OCI-LY1 (cell line): ENCODE data around the gene FBXO47.
A peak's percentile ranks its signal among the peaks of the same experiment; 100 is the strongest.

Experiments used
- H2AFZ ChIP-seq: fragments of 200-600 bp; sonication (generic), shearing (Covaris generic); 2 replicates; pipeline ENCODE4 v1.6.0; 2014; ENCODE audit warnings: antibody characterized with exemption, mild to moderate bottlenecking, low read length
- H3F3A ChIP-seq: fragments of 200-600 bp; sonication (generic), shearing (Covaris generic); 2 replicates; pipeline ENCODE4 v1.6.0; 2014; ENCODE audit warnings: mild to moderate bottlenecking, antibody characterized with exemption, low read length, moderate library complexity; ENCODE audit not compliant: insufficient read depth
- H3K27ac ChIP-seq: fragments of 200-600 bp; sonication (generic); 2 replicates; pipeline ENCODE4 v1.5.1; 2014; ENCODE audit warnings: low read length, mixed run types, mild to moderate bottlenecking, low read depth; ENCODE audit not compliant: poor library complexity, severe bottlenecking
- H3K27me3 ChIP-seq: fragments of 200-600 bp; sonication (generic); 2 replicates; pipeline ENCODE4 v1.6.0; 2014; ENCODE audit warnings: antibody characterized with exemption, mild to moderate bottlenecking, low read length, moderate library complexity; ENCODE audit not compliant: insufficient read depth
- H3K36me3 ChIP-seq: fragments of 200-600 bp; sonication (generic); 2 replicates; pipeline ENCODE4 v1.6.1; 2014; ENCODE audit warnings: mild to moderate bottlenecking, antibody characterized with exemption, low read length, moderate library complexity, mixed read lengths; ENCODE audit not compliant: insufficient read depth
- H3K4me1 ChIP-seq: fragments of 200-600 bp; sonication (generic); 2 replicates; pipeline ENCODE4 v1.5.1; 2014; ENCODE audit warnings: mild to moderate bottlenecking, low read length, moderate library complexity; ENCODE audit not compliant: insufficient read depth, severe bottlenecking
- H3K4me2 ChIP-seq: fragments of 200-600 bp; sonication (generic), shearing (Covaris generic); 2 replicates; pipeline ENCODE4 v1.6.1; 2014; ENCODE audit warnings: low read length
- H3K4me3 ChIP-seq: fragments of 200-600 bp; sonication (generic); 2 replicates; pipeline ENCODE4 v1.5.1; 2014; ENCODE audit warnings: low read length, low read depth, mild to moderate bottlenecking, mixed read lengths; ENCODE audit not compliant: poor library complexity, severe bottlenecking
- H3K79me2 ChIP-seq: fragments of 200-600 bp; shearing (Covaris generic); 2 replicates; pipeline ENCODE4 v1.6.1; 2016; ENCODE audit warnings: mixed run types, low read length, mixed read lengths; ENCODE audit not compliant: insufficient read depth
- H3K9ac ChIP-seq: fragments of 200-600 bp; sonication (generic), shearing (Covaris generic); 2 replicates; pipeline ENCODE4 v1.6.1; 2014; ENCODE audit warnings: mild to moderate bottlenecking, low read length, mixed read lengths
- H3K9me2 ChIP-seq: fragments of 200-600 bp; sonication (generic), shearing (Covaris generic); 2 replicates; pipeline ENCODE4 v1.6.1; 2014; ENCODE audit warnings: low read depth, mild to moderate bottlenecking, low read length, mixed read lengths
- H3K9me3 ChIP-seq: fragments of 200-600 bp; shearing (Covaris generic); 2 replicates; pipeline ENCODE4 v1.6.1; 2014; ENCODE audit warnings: low read length, mixed read lengths
- H4K20me1 ChIP-seq: fragments of 200-600 bp; sonication (generic), shearing (Covaris generic); 2 replicates; pipeline ENCODE4 v1.6.0; 2016; ENCODE audit warnings: mild to moderate bottlenecking, low read length; ENCODE audit not compliant: insufficient read depth
- CTCF ChIP-seq: fragments of 200-600 bp; sonication (generic), shearing (Covaris generic); IDR thresholded peaks from 2 replicates; pipeline ENCODE4 v1.5.1; 2017; ENCODE audit warnings: mild to moderate bottlenecking, antibody characterized with exemption, low read length, moderate library complexity, mixed read lengths
- EZH2 ChIP-seq: fragments of 200-600 bp; sonication (generic), shearing (Covaris generic); IDR thresholded peaks from 2 replicates; pipeline ENCODE4 v1.8.0; 2017; ENCODE audit warnings: borderline replicate concordance, mixed run types, mild to moderate bottlenecking, antibody characterized with exemption, low read length, moderate library complexity, mixed read lengths

FBXO47 gene

DNA sequence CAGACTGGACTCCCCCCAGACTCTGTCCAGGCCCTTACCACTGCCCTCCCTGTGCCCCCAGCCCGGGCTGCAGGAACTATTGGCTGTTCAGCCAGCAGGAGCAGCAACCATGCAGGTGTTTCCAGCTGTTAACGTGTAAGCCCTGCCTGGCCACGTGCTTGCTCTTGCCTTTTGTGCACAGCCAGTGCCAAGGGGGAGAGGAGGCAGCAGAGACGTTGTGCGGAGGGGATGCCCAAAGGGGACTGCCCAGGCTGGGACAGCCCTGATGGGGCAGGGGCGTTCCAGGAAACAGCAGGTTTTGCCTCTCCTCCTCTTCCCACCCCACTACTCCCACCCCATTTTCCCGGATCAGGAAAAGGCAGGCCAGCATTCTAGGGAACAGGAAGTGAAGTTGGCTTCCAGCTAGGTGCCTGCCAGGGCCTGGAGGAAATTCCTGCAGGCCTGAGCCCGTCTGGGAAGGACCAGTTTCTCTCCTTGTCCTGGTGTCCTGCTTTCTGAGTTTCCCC lies 58.5 kb downstream of the FBXO47 start:
- Histone ChIP-seq H3K9me2 (no peaks in the 10 kb centered on the region), H3K4me2 (peak overlapping the region; percentile 3; the same call in 1 of the 2 replicates), H3K4me1 (peaks cover 40% of the 10 kb centered on the region), H3K36me3 (peaks cover 27% of the 10 kb centered on the region), H3K9ac (peak overlapping the region; percentile 6; the same call in 1 of the 2 replicates), H3K27me3 (no peaks in the 10 kb centered on the region), H2AFZ (no peak overlapping the region), H3K9me3 (no peaks in the 10 kb centered on the region), H3F3A (no peaks in the 10 kb centered on the region), H4K20me1 (no peaks in the 10 kb centered on the region), H3K27ac (peak overlapping the region; percentile 53), H3K4me3 (no peak overlapping the region), H3K79me2 (no peaks in the 10 kb centered on the region)
- no peak for TF ChIP-seq CTCF
- TF ChIP-seq EZH2, result no peak

DNA sequence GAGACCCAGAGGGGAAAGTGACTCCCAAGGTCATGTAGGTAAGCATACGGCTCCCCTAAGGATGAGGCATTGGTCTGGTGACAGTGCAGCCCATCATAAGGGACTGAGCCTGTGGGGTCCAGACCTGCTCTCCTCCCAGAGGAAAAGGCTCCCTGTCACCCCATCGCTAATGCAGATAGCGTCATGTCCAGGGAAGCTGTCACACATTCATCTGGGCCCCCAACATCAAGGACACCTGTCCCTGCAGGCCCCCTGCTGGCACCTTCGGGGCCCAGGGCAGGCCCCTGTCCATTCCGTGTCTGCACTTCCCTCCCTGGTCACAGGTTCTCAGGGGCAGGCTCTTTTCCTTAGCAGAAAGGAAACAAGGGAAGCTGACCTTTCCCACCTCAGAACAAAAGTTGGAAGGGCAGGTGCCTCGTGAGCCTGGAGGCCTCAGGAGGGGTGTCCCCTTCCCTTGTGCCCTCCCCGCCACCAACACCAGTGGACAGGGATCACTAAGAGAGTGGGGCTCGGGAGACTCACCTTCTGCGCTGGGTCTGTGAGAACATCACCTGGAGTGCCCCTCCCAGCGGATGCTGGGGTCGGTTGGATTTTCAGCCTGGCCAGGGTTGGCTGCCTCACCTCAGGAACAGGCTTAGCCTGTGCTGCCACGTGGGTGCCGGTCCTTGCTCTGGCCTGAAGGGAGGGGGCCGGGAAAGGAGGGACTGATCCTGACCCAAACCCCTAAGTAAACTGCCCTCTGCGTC lies 59.1 kb downstream of the FBXO47 start:
- H3K9me2 ChIP-seq, result no peaks in the 10 kb centered on the region
- TF ChIP-seq CTCF (0 out of 2 replicates have a peak, but pooled peaks have one; percentile 13), EZH2 (no peak)
- H3K9me3 ChIP-seq, result no peaks in the 10 kb centered on the region
- no peaks in the 10 kb centered on the region for H4K20me1 ChIP-seq
- peak overlapping the region; percentile 3; the same call in 1 of the 2 replicates for H3K4me2 ChIP-seq
- H3K79me2 ChIP-seq, result no peaks in the 10 kb centered on the region
- H3K4me1 ChIP-seq, result peaks cover 40% of the 10 kb centered on the region
- peak overlapping the region; percentile 67 for H3K27ac ChIP-seq
- peak overlapping the region; percentile 6; the same call in 1 of the 2 replicates for H3K9ac ChIP-seq
- no peaks in the 10 kb centered on the region for H3F3A ChIP-seq
- H3K4me3 ChIP-seq, result no peak overlapping the region
- peaks cover 33% of the 10 kb centered on the region for H3K36me3 ChIP-seq
- H3K27me3 ChIP-seq, result no peaks in the 10 kb centered on the region
- H2AFZ ChIP-seq, result no peak overlapping the region

DNA sequence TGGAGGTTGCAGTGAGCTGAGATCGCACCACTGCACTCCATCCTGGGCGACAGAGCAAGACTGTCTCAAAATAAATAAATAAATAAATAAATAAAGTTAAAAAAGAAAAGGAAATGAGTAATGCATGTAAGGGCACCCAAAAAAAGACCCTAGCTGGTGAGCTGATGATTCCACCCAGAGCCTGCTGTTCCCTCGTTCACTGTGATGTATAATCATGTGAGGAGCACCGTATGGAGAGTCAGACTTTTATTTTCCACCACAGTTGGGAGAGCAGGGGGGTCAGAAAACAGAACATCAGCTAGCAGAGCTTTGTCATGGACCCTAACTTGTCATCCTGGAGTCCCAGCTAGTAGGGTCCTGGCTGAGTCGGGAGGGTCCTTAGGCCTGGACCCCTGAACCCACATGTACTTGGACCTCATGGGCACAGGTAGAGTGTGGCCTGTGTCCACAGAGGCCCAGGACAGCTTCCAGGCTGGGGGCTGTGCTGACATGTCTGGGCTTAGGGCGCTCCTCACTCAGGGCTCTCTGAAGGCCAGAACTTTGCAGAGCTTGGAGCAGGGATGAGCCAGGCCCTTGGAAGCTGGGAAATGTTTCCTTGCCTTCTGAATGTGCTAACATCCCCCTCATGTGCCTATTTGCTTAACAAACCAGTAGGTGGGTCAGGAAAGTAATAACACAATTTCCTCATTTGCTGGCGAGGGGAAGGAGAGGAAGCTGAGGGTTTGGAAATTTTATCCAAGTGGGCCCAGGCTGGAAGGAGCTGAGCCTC lies 60.6 kb downstream of the FBXO47 start:
- no peaks in the 10 kb centered on the region for H3K9me3 ChIP-seq
- H4K20me1 ChIP-seq, result no peaks in the 10 kb centered on the region
- H2AFZ ChIP-seq, result no peak overlapping the region
- H3K4me1 ChIP-seq, result peaks cover 40% of the 10 kb centered on the region
- H3K79me2 ChIP-seq, result no peaks in the 10 kb centered on the region
- H3K4me2 ChIP-seq, result no peak overlapping the region
- H3F3A ChIP-seq, result no peaks in the 10 kb centered on the region
- no peak overlapping the region for H3K4me3 ChIP-seq
- peak overlapping the region; percentile 67 for H3K27ac ChIP-seq
- no peak overlapping the region for H3K9ac ChIP-seq
- no peaks in the 10 kb centered on the region for H3K9me2 ChIP-seq
- H3K27me3 ChIP-seq, result no peaks in the 10 kb centered on the region
- TF ChIP-seq CTCF, result no peak
- no peak for TF ChIP-seq EZH2
- H3K36me3 ChIP-seq, result peaks cover 31% of the 10 kb centered on the region
